ENCODE measurements around the gene INO80D.
"Not testable (repeated sequence)": the region's sequence is repeated elsewhere in the genome, so short reads cannot be mapped to it uniquely, and the experiment has no call there.

INO80D gene

GRCh38 chr2:205986334-205986733 is 99.6 kb downstream of the INO80D start:
- in situ Hi-C loops (cut with MboI; ENCODE audit: low sequenced_read_pairs): not testable (repeated sequence)

DNA sequence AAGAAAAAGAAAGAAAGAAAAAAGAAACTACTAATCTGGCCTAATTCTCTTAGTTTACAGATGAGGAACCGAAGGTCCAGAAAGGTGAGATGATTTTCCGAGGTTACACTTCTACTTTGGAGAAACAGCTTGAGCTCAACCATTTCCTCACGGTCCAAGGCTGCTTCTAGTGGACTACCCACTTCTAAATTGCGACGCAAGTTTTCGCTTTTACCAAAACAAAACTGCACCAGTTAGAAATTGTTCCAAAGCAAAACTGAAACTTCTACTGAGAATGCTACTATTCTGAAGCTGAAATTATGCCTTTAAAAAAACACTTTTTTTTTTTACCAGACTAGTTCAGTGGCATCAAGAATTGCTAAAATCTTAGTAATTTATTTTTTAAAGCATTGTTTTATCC is 101.6 kb downstream of the INO80D start:
- in situ Hi-C loops (cut with MboI; ENCODE audit: low sequenced_read_pairs): no loop called here

GRCh38 chr2:205982776-205983327 is 103.1 kb downstream of the INO80D start:
- in situ Hi-C loops (cut with MboI; ENCODE audit: low sequenced_read_pairs): no loop called here

DNA sequence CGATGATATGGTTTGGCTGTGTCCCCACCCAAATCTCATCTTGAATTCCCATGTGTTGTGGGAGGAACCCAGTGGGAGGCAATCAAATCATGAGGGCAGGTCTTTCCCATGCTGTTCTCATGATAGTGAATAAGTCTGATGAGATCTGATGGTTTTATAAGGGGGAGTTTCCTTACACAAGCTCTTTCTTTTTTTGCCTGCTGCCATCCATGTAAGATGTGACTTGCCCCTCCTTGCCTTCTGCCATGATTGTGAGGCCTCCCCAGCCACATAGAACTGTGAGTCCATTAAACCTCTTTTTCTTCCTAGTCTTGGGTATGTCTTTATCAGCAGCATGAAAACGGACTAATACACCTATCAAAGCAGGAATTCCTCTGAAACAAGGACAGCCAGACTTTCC is 107.2 kb downstream of the INO80D start:
- in situ Hi-C loops (cut with MboI; ENCODE audit: low sequenced_read_pairs): not testable (repeated sequence)

- in situ Hi-C loops (cut with MboI; ENCODE audit: low sequenced_read_pairs): not testable (repeated sequence)
These were observed 108.3 kb downstream of the INO80D start for GRCh38 chr2:205977699-205978098.

GRCh38 chr2:205976934-205977659 is 108.9 kb downstream of the INO80D start:
- in situ Hi-C loops (cut with MboI; ENCODE audit: low sequenced_read_pairs): not testable (repeated sequence)

DNA sequence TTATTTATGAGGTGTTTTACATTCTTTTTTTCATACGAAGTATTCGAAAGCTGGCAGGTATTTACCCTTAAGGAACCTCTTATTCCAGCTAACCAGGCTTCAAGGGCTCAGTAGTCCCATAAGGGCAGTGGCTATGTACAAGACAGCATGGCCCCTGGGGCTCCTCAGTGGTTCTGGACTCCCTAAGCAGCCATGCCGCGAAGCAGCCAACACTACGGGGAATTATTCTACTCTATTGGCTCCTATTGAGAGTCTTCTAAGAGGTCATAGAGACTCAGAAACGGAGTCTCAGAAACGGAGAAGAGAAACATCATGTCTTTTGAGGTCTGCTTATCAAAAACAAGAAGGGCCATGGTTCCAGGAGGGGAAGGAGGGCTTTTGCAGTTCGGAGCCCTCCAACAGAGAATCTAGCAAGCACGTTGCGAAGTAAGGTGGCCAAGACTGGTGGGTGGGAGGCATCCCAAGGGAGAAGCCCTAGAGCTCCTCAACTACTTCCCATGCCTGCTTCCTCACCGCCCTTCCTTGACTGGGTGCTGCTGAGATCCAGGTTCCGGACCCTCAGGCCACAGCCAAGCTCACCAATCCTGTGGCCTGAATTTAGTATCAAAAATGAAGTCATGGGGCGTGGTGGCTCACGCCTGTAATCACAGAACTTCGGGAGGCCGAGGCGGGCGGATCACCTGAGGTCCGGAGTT is 109.7 kb downstream of the INO80D start:
- in situ Hi-C loops (cut with MboI; ENCODE audit: low sequenced_read_pairs): no loop called here

- in situ Hi-C loops (cut with MboI; ENCODE audit: low sequenced_read_pairs): no loop called here
These were observed 110.7 kb downstream of the INO80D start for GRCh38 chr2:205975082-205975949.

GRCh38 chr2:205972113-205972512 is 113.9 kb downstream of the INO80D start:
- in situ Hi-C loops (cut with MboI; ENCODE audit: low sequenced_read_pairs): no loop called here

DNA sequence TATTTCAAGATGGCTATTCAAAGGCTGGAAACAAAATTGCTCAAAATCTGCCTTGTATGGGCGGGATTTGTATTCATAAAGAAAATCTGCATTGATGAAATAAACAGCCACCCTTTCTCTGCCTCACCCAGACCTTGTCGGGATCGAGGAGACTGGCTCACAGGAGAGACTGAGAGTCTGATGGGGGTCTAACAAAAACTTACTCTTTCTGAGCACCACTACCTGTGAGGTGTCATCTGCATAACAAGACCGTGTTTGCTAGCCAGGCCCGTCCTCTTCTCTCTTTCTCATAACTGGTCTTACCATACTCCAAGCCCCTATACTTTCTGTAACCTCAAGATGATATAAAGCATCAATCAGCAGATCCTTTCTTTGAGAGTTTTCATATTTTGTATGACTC is 115.6 kb downstream of the INO80D start:
- in situ Hi-C loops (cut with MboI; ENCODE audit: low sequenced_read_pairs): no loop called here

GRCh38 chr2:205969584-205969983 is 116.4 kb downstream of the INO80D start:
- in situ Hi-C loops (cut with MboI; ENCODE audit: low sequenced_read_pairs): no loop called here

DNA sequence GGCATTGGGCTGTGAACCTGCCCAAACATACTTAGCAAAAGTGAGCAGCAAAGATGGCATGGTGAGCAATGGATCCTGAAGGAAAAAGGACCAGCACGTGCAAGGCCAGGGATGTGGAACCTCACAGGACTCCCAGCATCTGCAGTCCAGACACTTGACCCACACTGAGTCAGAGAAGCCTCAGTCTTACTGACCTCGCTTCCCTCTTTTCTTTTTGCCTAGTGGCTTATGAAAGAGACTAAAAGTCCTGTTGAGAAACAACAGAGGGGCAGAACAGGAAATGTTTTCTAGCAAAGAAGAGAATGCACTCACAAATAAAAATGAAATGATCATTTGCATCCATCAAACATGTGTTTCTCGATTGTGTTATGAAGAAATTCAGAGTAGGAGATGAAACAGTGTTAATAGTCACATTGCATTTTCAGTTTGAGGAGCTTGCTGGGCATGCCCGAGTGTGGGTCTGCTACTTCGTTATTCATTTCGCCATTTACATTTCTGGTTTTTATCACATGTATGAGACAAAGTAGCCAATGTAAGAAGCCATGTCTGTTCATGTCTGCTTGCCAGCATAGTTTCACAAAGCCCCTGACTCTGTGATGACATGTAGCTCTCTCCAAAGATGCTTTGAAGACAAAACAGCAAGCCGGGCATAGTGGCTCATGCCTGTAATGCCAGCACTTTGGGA is 118.4 kb downstream of the INO80D start:
- in situ Hi-C loops (cut with MboI; ENCODE audit: low sequenced_read_pairs): no loop called here

DNA sequence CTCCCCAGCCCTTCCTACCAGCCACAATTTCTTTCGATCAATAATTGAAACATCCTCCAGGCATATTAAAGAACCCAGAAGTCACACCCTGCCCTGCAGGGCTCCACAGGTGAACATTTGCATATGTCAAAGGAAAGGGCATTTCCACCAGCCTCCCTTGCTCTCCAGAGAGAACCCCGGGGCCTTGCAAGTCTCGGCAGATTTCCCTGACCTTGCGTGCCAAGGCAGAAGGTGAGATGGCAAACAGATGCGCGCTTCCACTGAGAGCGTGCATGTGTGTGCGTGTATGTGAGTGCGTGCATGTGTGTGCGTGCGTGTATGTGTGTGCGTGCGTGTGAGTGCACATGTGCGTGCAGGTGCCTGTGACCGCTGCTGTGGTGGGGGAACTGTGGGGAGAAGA is 120.3 kb downstream of the INO80D start:
- in situ Hi-C loops (cut with MboI; ENCODE audit: low sequenced_read_pairs): no loop called here

DNA sequence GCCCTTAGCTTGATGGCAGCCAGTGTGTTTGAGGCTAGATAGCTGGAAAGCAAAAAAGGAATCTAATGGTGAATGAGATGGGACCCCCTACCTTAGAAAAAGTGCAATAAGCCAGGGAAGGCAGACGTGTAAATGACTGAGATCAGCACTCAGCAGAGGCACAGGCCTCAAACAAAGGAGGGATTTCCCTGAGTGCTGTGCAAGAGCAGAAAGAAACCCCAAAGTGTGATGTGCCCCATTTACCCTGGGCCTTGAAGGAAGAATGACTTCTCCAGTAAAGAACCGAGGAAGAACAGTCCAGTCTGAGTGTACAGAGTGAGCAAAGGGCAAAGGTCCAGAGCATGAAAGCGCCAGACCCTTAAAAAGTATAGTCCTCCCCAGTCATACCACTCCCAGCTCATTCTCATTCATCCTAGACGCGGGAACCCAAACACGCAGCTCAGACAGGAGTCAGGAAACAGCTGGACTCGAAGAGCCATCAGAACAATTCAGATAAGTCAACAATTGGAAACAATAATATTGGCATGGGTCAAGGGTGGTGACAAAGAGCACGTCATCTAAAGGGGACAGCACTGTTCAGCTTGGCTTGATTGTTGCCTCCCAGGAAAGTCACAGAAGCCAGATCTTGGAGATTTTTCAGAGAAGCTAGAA is 121.7 kb downstream of the INO80D start:
- in situ Hi-C loops (cut with MboI; ENCODE audit: low sequenced_read_pairs): no loop called here

DNA sequence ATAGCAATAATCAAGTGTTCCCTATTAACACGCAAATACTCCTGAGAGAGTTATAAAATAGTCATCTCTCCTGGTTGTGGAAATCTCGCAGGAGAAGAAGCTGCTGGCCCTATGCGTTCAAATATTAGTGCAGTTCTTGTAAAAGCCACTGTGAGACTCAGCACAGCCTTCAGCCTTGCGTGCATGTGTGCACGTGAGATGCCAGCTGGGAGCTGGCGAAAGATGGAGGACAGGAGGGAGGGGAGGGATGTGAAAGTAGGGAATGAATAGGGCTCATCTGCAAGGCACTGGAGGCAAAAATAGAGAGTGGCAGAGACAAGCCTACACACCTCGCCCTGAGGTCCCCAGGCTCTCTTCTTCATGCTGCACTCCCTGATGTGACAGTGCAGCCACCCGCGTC is 126.5 kb downstream of the INO80D start:
- in situ Hi-C loops (cut with MboI; ENCODE audit: low sequenced_read_pairs): no loop called here

- in situ Hi-C loops (cut with MboI; ENCODE audit: low sequenced_read_pairs): no loop called here
These were observed 128.4 kb downstream of the INO80D start for GRCh38 chr2:205957452-205958154.

- in situ Hi-C loops (cut with MboI; ENCODE audit: low sequenced_read_pairs): no loop called here
These were observed 131.3 kb downstream of the INO80D start for GRCh38 chr2:205954707-205955106.

DNA sequence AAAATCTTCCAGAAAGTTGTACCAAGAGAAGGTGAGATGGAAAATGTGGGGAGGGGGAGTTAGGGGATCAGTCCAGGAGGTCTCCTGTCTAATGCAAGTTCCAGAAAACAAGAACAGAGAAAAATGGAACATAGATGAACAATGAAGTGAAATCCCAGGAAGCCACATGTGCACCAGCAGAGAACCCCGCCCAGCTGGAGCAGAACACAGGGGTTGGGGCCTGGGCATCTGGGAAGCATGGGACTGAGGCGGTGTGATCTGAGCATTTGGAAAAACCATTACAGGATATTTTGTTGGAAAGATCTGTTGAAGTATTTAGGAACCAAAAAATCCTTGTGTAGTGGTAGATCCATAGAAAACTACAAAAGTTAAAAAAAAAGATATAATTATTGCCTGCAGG is 133.7 kb downstream of the INO80D start:
- in situ Hi-C loops (cut with MboI; ENCODE audit: low sequenced_read_pairs): no loop called here

DNA sequence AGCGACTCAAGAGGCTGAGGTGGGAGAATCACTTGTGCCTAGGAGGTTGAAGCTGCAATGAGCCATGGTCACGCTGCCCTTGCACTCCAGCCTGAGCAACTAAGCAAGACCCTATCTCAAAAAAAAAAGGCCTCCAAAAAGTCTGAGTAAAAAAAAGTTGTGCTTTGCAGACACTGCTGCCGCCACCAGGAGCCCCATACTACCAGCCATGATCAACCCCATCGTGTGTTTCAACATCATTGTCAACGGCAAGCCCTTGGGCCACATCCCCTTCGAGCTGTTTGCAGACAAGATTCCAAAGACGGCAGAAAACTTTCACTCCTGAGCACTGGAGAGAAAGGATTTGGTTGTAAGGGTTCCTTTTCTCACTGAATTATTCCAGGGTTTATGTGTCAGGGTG is 137.1 kb downstream of the INO80D start:
- in situ Hi-C loops (cut with MboI; ENCODE audit: low sequenced_read_pairs): no loop called here

- in situ Hi-C loops (cut with MboI; ENCODE audit: low sequenced_read_pairs): no loop called here
These were observed 137.5 kb downstream of the INO80D start for GRCh38 chr2:205948496-205948837.

Data from HL-60/S4 (cell line).